GM12892 (cell line): ENCODE results near the gene EGFL8.

Source experiments
- DNase-seq: peaks from one replicate; pipeline ENCODE4 v3.0.0; 2011; ENCODE audit not compliant: insufficient read length
- FAIRE-seq: peaks from 2 replicates; lab custom pipeline; 2011; peaks lifted over from hg19 to GRCh38; lab: Jason Lieb, UNC
- POLR2A ChIP-seq: IDR thresholded peaks from 2 replicates; pipeline ENCODE4 v1.6.1; 2011; ENCODE audit warnings: low read depth, low read length, control low read depth
- POLR2AphosphoS5 ChIP-seq: IDR thresholded peaks from 2 replicates; pipeline ENCODE4 v1.6.1; 2011; ENCODE audit warnings: low read depth, low read length, control low read depth
- TAF1 ChIP-seq: IDR thresholded peaks from 2 replicates; pipeline ENCODE4 v1.6.1; 2011; ENCODE audit warnings: low read depth, mild to moderate bottlenecking, control low read depth, low read length, borderline replicate concordance

Gene EGFL8

GRCh38 chr6:32212076-32212760, 47.8 kb downstream of the EGFL8 start:
- no peak for TF ChIP-seq POLR2AphosphoS5
- no peak for TF ChIP-seq POLR2A
- no peak for TF ChIP-seq TAF1
- no peak for FAIRE-seq

GRCh38 chr6:32213649-32214048, 49.3 kb downstream of the EGFL8 start:
- no peak for TF ChIP-seq POLR2A
- FAIRE-seq (no peak), DNase-seq (no peak)

More at GRCh38 chr6:32212076-32212760, 47.8 kb downstream of the EGFL8 start:
- DNase-seq = no peak

GRCh38 chr6:32214126-32214525, 49.7 kb downstream of the EGFL8 start:
- FAIRE-seq (no peak), DNase-seq (no peak)
- no peak for TF ChIP-seq TAF1
- no peak for TF ChIP-seq POLR2A
- no peak for TF ChIP-seq POLR2AphosphoS5

GRCh38 chr6:32215617-32216016, 51.2 kb downstream of the EGFL8 start:
- FAIRE-seq (no peak), DNase-seq (no peak)
- TF ChIP-seq TAF1 = no peak
- no peak for TF ChIP-seq POLR2AphosphoS5
- TF ChIP-seq POLR2A = no peak

- FAIRE-seq (no peak), DNase-seq (no peak)
- no peak for TF ChIP-seq POLR2A
- TF ChIP-seq TAF1 = no peak
- TF ChIP-seq POLR2AphosphoS5 = no peak
Measured at GRCh38 chr6:32216285-32216684, 51.9 kb downstream of the EGFL8 start.

GRCh38 chr6:32216998-32217397, 52.6 kb downstream of the EGFL8 start:
- TF ChIP-seq POLR2A = no peak
- TF ChIP-seq POLR2AphosphoS5 = no peak
- TF ChIP-seq TAF1 = no peak
- DNase-seq = no peak
- no peak for FAIRE-seq
